Left ventricle myocardium inferior (tissue), 1 donor: Measurements from ENCODE around the gene PRKG1. TPM values are rescaled to one million over a fixed set of nuclear protein-coding genes. Genes with fewer than 3 reads are reported as not detected.

ENCODE experiments used
- DNase-seq: peaks from one replicate; pipeline ENCODE4 v3.0.0-alpha.2; 2020
- H3K27ac ChIP-seq: fragments of 200-600 bp; replicated peaks from 2 replicates; pipeline ENCODE4 v1.8.0; 2021
- H3K27me3 ChIP-seq: fragments of 200-600 bp; 2 replicates; pipeline ENCODE4 v1.8.0; 2021; ENCODE audit warnings: low read depth
- H3K36me3 ChIP-seq: fragments of 200-600 bp; 2 replicates; pipeline ENCODE4 v1.8.0; 2021
- H3K4me1 ChIP-seq: fragments of 200-600 bp; 2 replicates; pipeline ENCODE4 v1.8.0; 2021
- H3K4me3 ChIP-seq: fragments of 200-600 bp; 2 replicates; pipeline ENCODE4 v1.8.0; 2021; ENCODE audit warnings: mild to moderate bottlenecking, moderate library complexity
- H3K9me3 ChIP-seq: fragments of 200-600 bp; replicated peaks from 2 replicates; pipeline ENCODE4 v1.8.0; 2021
- intact Hi-C: fragments of 100-400 bp; cut with micrococcal nuclease; formaldehyde crosslinking; loops from one replicate; pipeline ENCODE4 v1.11.0; 2022
- total RNA-seq: library from RNA; stranded (reverse); fragmentation: NEBNext Ultra II Directional; extraction: Animal tissue kit (Norgen Biotek cat#: 25700); gene quantifications from one replicate; pipeline ENCODE4 v1.2.1, GENCODE V29; 2021
- TF ChIP-seq, protein P1 (sequence below): fragments of 200-600 bp; IDR thresholded peaks from 2 replicates; pipeline ENCODE4 v1.8.0; 2021; ENCODE audit warnings: antibody characterized with exemption, mild to moderate bottlenecking, borderline replicate concordance
- donor health status: DM: no; HTN: yes; CAD: no; lungs with severe emphysema.

The PRKG1 gene
- total RNA-seq, 1 donor from 2014 or later, result 38.9 TPM

DNA sequence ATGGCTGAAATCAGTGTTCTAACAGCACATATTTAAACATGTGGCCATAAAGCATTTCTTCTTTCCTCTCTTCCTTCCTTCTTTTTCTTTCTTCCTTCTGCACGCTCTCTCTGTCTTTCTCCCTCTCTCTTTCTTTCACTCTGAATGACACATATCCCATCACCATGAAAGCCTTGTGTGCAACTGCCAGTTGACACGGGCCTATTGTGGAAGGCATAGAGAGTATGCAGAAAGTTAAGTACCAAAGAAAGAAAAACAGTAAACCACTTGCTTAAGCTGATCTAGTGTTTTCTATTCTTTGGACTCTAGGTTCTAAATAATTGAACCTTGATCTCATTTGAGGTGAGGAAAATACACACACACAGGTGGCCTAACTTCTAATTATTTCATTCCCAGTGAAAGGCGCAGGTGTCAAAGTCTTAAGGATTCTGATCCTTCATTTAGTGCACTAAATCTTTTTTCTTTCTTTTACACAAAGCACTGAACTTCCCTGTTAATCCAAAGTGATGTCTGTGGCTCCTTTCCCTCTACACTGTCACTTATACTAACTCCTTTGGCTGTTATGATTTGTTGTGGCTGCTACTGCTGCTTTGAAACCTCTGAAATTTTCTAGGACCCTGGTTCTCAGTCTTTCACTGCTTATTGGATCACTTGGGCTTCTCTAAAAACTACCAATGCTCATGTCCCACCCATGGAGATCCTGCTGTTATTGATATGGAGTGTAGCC lies 1257.5 kb downstream of the PRKG1 start:
- Histone ChIP-seq H3K4me1 (no peaks in the 10 kb centered on the region), H3K27ac (no peak overlapping the region), H3K27me3 (peaks cover 3% of the 10 kb centered on the region), H3K9me3 (no peaks in the 10 kb centered on the region), H3K36me3 (no peaks in the 10 kb centered on the region), H3K4me3 (no peak overlapping the region)
- TF ChIP-seq, protein P1, sequence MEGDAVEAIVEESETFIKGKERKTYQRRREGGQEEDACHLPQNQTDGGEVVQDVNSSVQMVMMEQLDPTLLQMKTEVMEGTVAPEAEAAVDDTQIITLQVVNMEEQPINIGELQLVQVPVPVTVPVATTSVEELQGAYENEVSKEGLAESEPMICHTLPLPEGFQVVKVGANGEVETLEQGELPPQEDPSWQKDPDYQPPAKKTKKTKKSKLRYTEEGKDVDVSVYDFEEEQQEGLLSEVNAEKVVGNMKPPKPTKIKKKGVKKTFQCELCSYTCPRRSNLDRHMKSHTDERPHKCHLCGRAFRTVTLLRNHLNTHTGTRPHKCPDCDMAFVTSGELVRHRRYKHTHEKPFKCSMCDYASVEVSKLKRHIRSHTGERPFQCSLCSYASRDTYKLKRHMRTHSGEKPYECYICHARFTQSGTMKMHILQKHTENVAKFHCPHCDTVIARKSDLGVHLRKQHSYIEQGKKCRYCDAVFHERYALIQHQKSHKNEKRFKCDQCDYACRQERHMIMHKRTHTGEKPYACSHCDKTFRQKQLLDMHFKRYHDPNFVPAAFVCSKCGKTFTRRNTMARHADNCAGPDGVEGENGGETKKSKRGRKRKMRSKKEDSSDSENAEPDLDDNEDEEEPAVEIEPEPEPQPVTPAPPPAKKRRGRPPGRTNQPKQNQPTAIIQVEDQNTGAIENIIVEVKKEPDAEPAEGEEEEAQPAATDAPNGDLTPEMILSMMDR, result no peak
- DNase-seq, result no peak
- intact Hi-C loops, result no loop called here

DNA sequence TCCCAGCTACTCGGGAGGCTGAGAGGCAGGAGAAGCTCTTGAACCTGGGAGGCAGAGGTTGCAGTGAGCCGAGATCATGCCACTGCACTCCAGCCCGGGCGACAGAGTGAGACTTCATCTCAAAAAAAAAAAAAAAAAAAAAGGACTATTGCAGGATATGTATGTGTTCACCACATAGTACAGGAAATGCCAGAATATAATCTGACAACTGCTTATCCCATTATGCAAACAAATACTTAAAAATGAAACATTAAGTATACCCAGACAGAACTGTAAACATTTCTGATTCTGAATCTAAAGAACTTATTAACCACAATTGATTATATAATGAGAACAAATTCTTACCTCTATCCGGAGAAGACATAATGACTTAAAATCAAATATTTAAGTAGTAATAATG lies 1258.5 kb downstream of the PRKG1 start:
- H3K4me3 ChIP-seq, result no peak overlapping the region
- TF ChIP-seq, protein P1, result no peak
- no peaks in the 10 kb centered on the region for H3K9me3 ChIP-seq
- DNase-seq, result no peak
- peaks cover 4% of the 10 kb centered on the region for H3K27me3 ChIP-seq
- H3K4me1 ChIP-seq, result no peaks in the 10 kb centered on the region
- H3K27ac ChIP-seq, result no peak overlapping the region
- intact Hi-C loops, result no loop called here
- H3K36me3 ChIP-seq, result no peaks in the 10 kb centered on the region

DNA sequence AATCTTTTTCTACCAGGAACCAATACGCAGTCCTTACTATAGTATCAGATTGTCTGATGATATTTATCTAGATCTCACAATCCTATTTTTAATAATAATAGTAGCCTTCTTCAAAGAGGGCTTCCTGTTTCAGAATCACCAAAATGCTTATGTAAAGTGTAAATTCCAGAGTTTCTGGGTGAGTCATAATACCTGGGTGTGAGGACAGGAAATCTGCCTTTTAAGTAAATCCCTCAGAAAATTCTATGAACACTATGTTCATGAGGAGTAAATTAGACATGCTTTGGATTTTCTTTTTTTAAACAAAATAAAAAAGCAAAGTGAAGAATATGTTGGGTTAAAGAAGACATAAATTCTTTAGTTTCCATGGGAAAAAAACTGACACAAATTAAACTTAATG lies 1260.3 kb downstream of the PRKG1 start:
- Histone ChIP-seq H3K27ac (no peak overlapping the region), H3K36me3 (no peaks in the 10 kb centered on the region), H3K4me1 (no peaks in the 10 kb centered on the region), H3K27me3 (peaks cover 4% of the 10 kb centered on the region), H3K4me3 (no peak overlapping the region), H3K9me3 (no peaks in the 10 kb centered on the region)
- intact Hi-C loops, result no loop called here
- TF ChIP-seq, protein P1, result no peak
- no peak for DNase-seq

DNA sequence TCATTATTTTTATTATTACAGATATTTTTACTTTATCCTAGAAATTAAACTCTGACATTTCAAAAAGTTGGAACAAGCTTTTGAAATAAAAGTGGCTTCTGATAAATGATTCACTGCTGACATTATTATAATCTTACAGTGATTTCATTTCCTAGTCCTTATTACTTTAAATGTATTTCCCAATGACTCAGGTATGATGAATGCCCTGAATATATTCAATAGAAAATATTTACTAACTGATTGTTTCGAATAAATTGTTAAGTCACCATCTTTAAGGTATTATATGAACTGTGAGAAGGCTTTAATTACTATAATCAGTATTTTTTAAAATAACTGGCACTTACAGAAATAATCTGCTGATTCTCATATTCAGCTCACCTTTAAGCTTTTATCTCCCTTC lies 1261.4 kb downstream of the PRKG1 start:
- no peaks in the 10 kb centered on the region for H3K9me3 ChIP-seq
- TF ChIP-seq, protein P1, result no peak
- H3K27me3 ChIP-seq, result peaks cover 4% of the 10 kb centered on the region
- intact Hi-C loops, result no loop called here
- no peaks in the 10 kb centered on the region for H3K4me1 ChIP-seq
- H3K36me3 ChIP-seq, result no peaks in the 10 kb centered on the region
- H3K27ac ChIP-seq, result no peak overlapping the region
- no peak for DNase-seq
- H3K4me3 ChIP-seq, result no peak overlapping the region

DNA sequence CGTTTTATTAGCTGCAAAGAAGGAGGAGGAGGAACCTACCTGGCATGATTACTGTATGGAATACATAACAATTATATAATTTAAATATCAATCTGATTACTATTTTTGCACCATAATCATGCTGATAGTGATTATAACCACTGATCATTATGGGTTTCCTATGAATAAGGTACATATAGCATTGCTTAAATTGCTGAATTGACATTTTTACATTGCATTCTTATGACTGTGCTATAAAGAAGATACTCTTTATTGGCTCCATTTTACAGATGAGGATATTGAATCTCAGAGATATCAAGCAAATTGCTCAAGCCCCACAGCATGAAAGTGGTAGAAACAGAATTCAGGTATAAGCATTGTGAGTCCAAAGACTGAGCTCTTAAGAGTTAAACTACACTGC lies 1262.9 kb downstream of the PRKG1 start:
- intact Hi-C loops, result no loop called here
- Histone ChIP-seq H3K27me3 (peaks cover 4% of the 10 kb centered on the region), H3K4me1 (no peaks in the 10 kb centered on the region), H3K4me3 (no peak overlapping the region), H3K36me3 (no peaks in the 10 kb centered on the region), H3K9me3 (no peaks in the 10 kb centered on the region), H3K27ac (no peak overlapping the region)
- TF ChIP-seq, protein P1, result no peak
- no peak for DNase-seq
